Right lobe of liver (tissue), 6 donors: ENCODE results near the gene PPID. TPM values are rescaled to one million over a fixed set of nuclear protein-coding genes. Genes with fewer than 3 reads are reported as not detected.
"Not testable (repeated sequence)": the region's sequence is repeated elsewhere in the genome, so short reads cannot be mapped to it uniquely, and the experiment has no call there.

ENCODE experiments used
- ATAC-seq, 4 donors: fragments of 200-7000 bp; cut with Tn5 transposase; one replicate each; pipeline ENCODE4 v1.9.1; 2020; ENCODE audit warnings: mild to moderate bottlenecking in 4 of 4, moderate library complexity in 4 of 4
- DNase-seq, 3 donors: peaks; one replicate each; pipeline ENCODE4 v3.0.0-alpha.2; 2020
- H3K27ac ChIP-seq, 3 donors: fragments of 200-600 bp; one replicate each; pipeline ENCODE4 v1.8.0; 2022
- H3K27me3 ChIP-seq, 2 donors: fragments of 200-600 bp; one replicate each; pipeline ENCODE4 v1.8.0; 2022
- H3K36me3 ChIP-seq, 4 donors: fragments of 200-600 bp; sonication (generic) in 1 of 4; one replicate each; pipeline versions ENCODE4 v1.5.1 to v1.8.0; 2017 to 2022; ENCODE audit warnings: control low read depth in 1 of 4
- H3K4me1 ChIP-seq, 4 donors: fragments of 200-600 bp; sonication (generic) in 1 of 4; one replicate each; pipeline versions ENCODE4 v1.5.1 to v1.8.0; 2017 to 2022; ENCODE audit warnings: control low read depth in 1 of 4
- H3K4me3 ChIP-seq, 3 donors: fragments of 200-600 bp; one replicate each; pipeline ENCODE4 v1.8.0; 2022
- H3K9me3 ChIP-seq, 4 donors: fragments of 200-600 bp; sonication (generic) in 1 of 4; one replicate each; pipeline versions ENCODE4 v1.5.1 to v1.8.0; 2017 to 2022; ENCODE audit warnings: control low read depth in 1 of 4
- POLR2A ChIP-seq: fragments of 450-650 bp; IDR thresholded peaks from one replicate; pipeline ENCODE4 v1.6.1; 2017; ENCODE audit warnings: antibody characterized with exemption, mild to moderate bottlenecking
- WGBS: methylation state at CpG from one replicate; pipeline ENCODE4 v1.1.6; 2018; ENCODE audit warnings: low coverage, low lambda C conversion rate; ENCODE audit not compliant: insufficient coverage; ENCODE audit errors: missing lambda C conversion rate; 5-methylcytosine and 5-hydroxymethylcytosine counted together
- intact Hi-C, 2 donors: fragments of 100-400 bp; cut with DNase I; formaldehyde crosslinking; loops; one replicate each; pipeline versions ENCODE4 v1.11.2 to v1.14.1; 2022
- total RNA-seq, 6 experiments: library from RNA; depleted of rRNA in 2 of 6; stranded (reverse); fragments of >200 nt in 2 of 6; fragmentation: NEBNext Ultra II Directional in 3 of 6; extraction: Animal tissue kit (Norgen Biotek cat#: 25700) in 3 of 6; gene quantifications; one replicate each; pipeline versions ENCODE4 v1.1.0 to v1.2.4, GENCODE V29; 2016 to 2023
- TF ChIP-seq, protein P1 (sequence below), 4 donors: fragments of 200-600 bp in 3 of 4; fragments of 450-650 bp in 1 of 4; IDR thresholded peaks; one replicate each; pipeline versions ENCODE4 v1.5.1 to v1.8.0; 2016 to 2022; ENCODE audit warnings: antibody characterized with exemption in 4 of 4, mild to moderate bottlenecking in 2 of 4
- donor health status: DM: no; HTN: yes; CAD: no.
- donor health status: DM: no; HTN: no; CAD: no.
- donor health status: DM: no; HTN: no; CAD: no.
- donor health status: DM: no; HTN: yes; CAD: no.
- donor health status: DM: no; HTN: yes; CAD: no.

PPID gene
- total RNA-seq, 6 experiments from 2014 or later = 12.6 to 31.4 (median 18.5) TPM

DNA sequence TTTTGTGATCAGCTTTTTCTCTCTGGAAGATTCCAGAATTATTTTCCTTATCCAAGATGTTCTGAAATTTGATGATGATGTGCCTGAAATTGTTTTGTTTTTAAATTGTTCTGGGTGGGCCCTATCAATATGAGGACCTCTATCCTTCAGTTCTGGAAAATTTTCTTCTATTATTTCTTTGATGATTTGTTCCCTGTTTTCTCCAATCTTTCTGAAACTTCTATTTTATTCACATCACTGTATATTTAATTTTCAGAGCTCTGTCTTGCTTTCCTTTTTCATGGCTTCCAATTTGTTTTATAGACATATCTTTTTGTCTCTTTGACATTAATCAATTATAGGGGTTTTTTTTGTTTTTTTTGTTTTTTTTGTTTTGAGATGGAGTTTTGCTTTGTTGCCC is 33.4 kb upstream of the PPID start:
- H3K4me3 ChIP-seq = no peak overlapping the region
- no peaks in the 10 kb centered on the region for H3K9me3 ChIP-seq
- intact Hi-C loops = no loop called here
- H3K27me3 ChIP-seq = no peaks in the 10 kb centered on the region
- H3K27ac ChIP-seq = no peak overlapping the region
- peaks cover 0 to 7% (median 0%) of the 10 kb centered on the region in 4 donors for H3K4me1 ChIP-seq
- no peak for ATAC-seq
- no peak for TF ChIP-seq POLR2A
- TF ChIP-seq, protein P1, sequence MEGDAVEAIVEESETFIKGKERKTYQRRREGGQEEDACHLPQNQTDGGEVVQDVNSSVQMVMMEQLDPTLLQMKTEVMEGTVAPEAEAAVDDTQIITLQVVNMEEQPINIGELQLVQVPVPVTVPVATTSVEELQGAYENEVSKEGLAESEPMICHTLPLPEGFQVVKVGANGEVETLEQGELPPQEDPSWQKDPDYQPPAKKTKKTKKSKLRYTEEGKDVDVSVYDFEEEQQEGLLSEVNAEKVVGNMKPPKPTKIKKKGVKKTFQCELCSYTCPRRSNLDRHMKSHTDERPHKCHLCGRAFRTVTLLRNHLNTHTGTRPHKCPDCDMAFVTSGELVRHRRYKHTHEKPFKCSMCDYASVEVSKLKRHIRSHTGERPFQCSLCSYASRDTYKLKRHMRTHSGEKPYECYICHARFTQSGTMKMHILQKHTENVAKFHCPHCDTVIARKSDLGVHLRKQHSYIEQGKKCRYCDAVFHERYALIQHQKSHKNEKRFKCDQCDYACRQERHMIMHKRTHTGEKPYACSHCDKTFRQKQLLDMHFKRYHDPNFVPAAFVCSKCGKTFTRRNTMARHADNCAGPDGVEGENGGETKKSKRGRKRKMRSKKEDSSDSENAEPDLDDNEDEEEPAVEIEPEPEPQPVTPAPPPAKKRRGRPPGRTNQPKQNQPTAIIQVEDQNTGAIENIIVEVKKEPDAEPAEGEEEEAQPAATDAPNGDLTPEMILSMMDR (IDR thresholded peaks at IDR 0.05) = no peak
- no peak for DNase-seq
- no peaks in the 10 kb centered on the region for H3K36me3 ChIP-seq

- H3K27ac ChIP-seq, H3K4me3 ChIP-seq, H3K4me1 ChIP-seq, DNase-seq, H3K9me3 ChIP-seq, H3K36me3 ChIP-seq, intact Hi-C loops, H3K27me3 ChIP-seq: not testable (repeated sequence)
- 43% methylated on average over 7 of the region's 7 CpGs for WGBS
- ATAC-seq = peak in 1 of 4 donors; percentile 45
Observed at GRCh38 chr4:158755819-158756218, 32.6 kb upstream of the PPID start.

DNA sequence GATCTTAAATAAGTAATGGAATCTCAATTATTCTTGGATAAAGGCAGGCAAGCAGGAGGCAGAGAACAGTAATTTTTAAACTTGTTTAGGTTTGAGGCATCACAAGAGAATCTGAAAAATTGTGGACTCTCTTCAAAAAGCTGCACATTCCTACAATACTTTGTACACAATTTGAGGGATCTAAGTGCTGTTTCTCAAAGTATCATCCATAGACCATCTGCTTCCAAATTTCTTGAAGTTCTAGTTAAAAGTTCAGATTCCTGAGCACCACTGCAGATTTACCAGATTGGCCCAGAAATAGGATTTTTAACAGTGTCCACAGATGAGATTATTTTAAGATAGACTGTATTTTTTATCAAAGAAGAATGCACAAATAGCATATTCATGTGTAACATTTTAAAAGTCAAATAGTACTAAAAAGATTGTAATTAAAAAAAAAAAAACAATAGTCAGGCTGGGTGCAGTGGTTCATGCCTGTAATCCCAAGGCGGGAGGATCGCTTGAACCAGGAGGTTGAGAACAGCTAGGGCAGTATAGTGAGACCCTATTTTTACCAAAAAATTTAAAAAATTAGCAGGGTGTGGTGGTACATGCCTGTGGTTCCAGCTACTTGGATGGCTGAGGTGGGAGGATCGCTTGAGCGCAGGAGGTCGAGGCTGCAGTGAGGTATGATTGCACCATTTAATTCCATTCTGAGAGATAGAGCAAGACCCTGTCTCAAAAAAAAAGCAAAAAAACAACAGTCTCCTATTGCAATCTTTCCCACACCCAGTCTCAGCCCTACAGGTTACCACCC is 31.4 kb upstream of the PPID start:
- WGBS = 87% methylated on average over 3 of the region's 5 CpGs
- H3K27me3 ChIP-seq = no peaks in the 10 kb centered on the region
- TF ChIP-seq, protein P1 (IDR thresholded peaks at IDR 0.05) = no peak
- TF ChIP-seq POLR2A = no peak
- no peak overlapping the region for H3K27ac ChIP-seq
- ATAC-seq = no peak
- no peaks in the 10 kb centered on the region for H3K9me3 ChIP-seq
- no peak for DNase-seq
- no peaks in the 10 kb centered on the region for H3K36me3 ChIP-seq
- intact Hi-C loops = no loop called here
- peaks cover 0 to 7% (median 0%) of the 10 kb centered on the region in 4 donors for H3K4me1 ChIP-seq
- no peak overlapping the region for H3K4me3 ChIP-seq

GRCh38 chr4:158750379-158750778 is 27.2 kb upstream of the PPID start:
- Histone ChIP-seq H3K4me3 (no peak overlapping the region), H3K27ac (no peak overlapping the region), H3K27me3 (no peaks in the 10 kb centered on the region), H3K4me1 (no peaks in the 10 kb centered on the region), H3K36me3 (no peaks in the 10 kb centered on the region), H3K9me3 (no peaks in the 10 kb centered on the region)
- WGBS = 70% methylated on average over 3 of the region's 3 CpGs
- intact Hi-C loops = no loop called here
- TF ChIP-seq, protein P1 (IDR thresholded peaks at IDR 0.05) = no peak
- no peak for TF ChIP-seq POLR2A
- DNase-seq (no peak), ATAC-seq (no peak)

- H3K9me3 ChIP-seq, H3K27ac ChIP-seq, H3K4me3 ChIP-seq, H3K36me3 ChIP-seq, ATAC-seq, intact Hi-C loops, H3K4me1 ChIP-seq, DNase-seq, H3K27me3 ChIP-seq: not testable (repeated sequence)
- WGBS = no CpG with 5 or more reads among the region's 31 CpGs
Observed at GRCh38 chr4:158746537-158746936, 23.3 kb upstream of the PPID start.
